NCI-H82 (cell line): Measurements from ENCODE around the gene HCAR2.
A peak's percentile ranks its signal among the peaks of the same experiment; 100 is the strongest.
"Not testable (repeated sequence)": the region's sequence is repeated elsewhere in the genome, so short reads cannot be mapped to it uniquely, and the experiment has no call there.

ENCODE experiments used
- DNase-seq: peaks from one replicate; lab custom pipeline; 2025; lab: John Stamatoyannopoulos, UW

Gene HCAR2

GRCh38 chr12:122716658-122717057 is 13.5 kb upstream of the HCAR2 start, which contains the start of gene HCAR3:
Gene HCAR3, minus strand, starts transcription at chr12:122716811. Its CDS starts 74 bp downstream, at chr12:122716737.
- not testable (repeated sequence) for DNase-seq

- not testable (repeated sequence) for DNase-seq
Observed at GRCh38 chr12:122715211-122715610, 12.1 kb upstream of the HCAR2 start.

- DNase-seq, result not testable (repeated sequence)
Observed at GRCh38 chr12:122713491-122714188, 10.5 kb upstream of the HCAR2 start.

GRCh38 chr12:122711266-122711665 is 8.1 kb upstream of the HCAR2 start:
- not testable (repeated sequence) for DNase-seq

- not testable (repeated sequence) for DNase-seq
Observed at GRCh38 chr12:122710341-122710740, 7.2 kb upstream of the HCAR2 start.

- not testable (repeated sequence) for DNase-seq
Observed at GRCh38 chr12:122709287-122709686, 6.1 kb upstream of the HCAR2 start.

GRCh38 chr12:122703841-122704240 is 684 bp upstream of the HCAR2 start:
- DNase-seq, result not testable (repeated sequence)

GRCh38 chr12:122701481-122701880 is 1.7 kb downstream of the HCAR2 start:
- DNase-seq, result peak; percentile 9

GRCh38 chr12:122700038-122700710 is 3.0 kb downstream of the HCAR2 start:
- not testable (repeated sequence) for DNase-seq

- not testable (repeated sequence) for DNase-seq
Observed at GRCh38 chr12:122696922-122697321, 6.2 kb downstream of the HCAR2 start.

GRCh38 chr12:122691566-122691965 is 11.6 kb downstream of the HCAR2 start:
- no peak for DNase-seq

GRCh38 chr12:122688291-122688690 is 14.9 kb downstream of the HCAR2 start:
- DNase-seq, result no peak

- DNase-seq, result peak; percentile 11
Observed at GRCh38 chr12:122687086-122687485, 16.1 kb downstream of the HCAR2 start.

GRCh38 chr12:122686538-122686937 is 16.6 kb downstream of the HCAR2 start:
- no peak for DNase-seq

- DNase-seq, result no peak
Observed at GRCh38 chr12:122684297-122684813, 18.8 kb downstream of the HCAR2 start.

GRCh38 chr12:122681814-122682213 is 21.3 kb downstream of the HCAR2 start:
- no peak for DNase-seq

GRCh38 chr12:122680989-122681388 is 22.2 kb downstream of the HCAR2 start:
- not testable (repeated sequence) for DNase-seq

GRCh38 chr12:122676781-122677180 is 26.4 kb downstream of the HCAR2 start:
- not testable (repeated sequence) for DNase-seq

- not testable (repeated sequence) for DNase-seq
Observed at GRCh38 chr12:122676015-122676414, 27.1 kb downstream of the HCAR2 start.

GRCh38 chr12:122672515-122672914 is 30.6 kb downstream of the HCAR2 start:
- no peak for DNase-seq

GRCh38 chr12:122669397-122670070 is 33.6 kb downstream of the HCAR2 start:
- no peak for DNase-seq

- no peak for DNase-seq
Observed at GRCh38 chr12:122668268-122668667, 34.9 kb downstream of the HCAR2 start.
